HT1080 (cell line): ENCODE measurements around the gene MRPL55. TPM values are rescaled to one million over a fixed set of nuclear protein-coding genes. Genes with fewer than 3 reads are reported as not detected.

Experiments
- DNase-seq: peaks from one replicate; pipeline ENCODE4 v3.0.0-alpha.2; 2015; ENCODE audit warnings: low read depth
- total RNA-seq: library from RNA; depleted of rRNA; stranded (reverse); fragments of >200 nt; shearing (Covaris generic); gene quantifications from 2 replicates; pipeline ENCODE4 v1.2.3, GENCODE V29; 2014

Gene MRPL55
- total RNA-seq, 1 experiment from 2014 or later: 53.8 TPM

DNA sequence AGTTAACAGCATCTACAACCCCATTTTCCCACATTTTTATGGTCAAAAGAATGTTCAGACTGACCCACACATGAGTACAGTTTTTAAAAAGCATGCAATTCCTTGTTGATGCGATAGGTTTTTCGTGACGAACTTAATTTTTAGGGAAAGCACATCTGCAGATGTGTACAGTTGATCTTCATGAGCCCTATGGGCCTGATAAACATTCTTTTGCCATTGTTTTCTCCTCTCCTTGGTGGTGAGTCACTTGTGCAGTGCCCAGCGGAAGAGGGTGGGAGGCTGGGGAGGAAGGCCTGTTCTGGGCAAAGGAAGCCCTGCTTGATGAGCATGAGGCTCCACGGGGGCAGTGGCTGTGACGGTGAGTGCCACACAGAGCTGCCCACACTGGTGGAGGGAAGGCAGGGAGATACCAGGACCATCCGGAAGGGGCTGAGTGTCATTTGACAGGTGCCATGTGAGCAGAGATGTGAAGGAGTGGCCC lies 21.3 kb downstream of the MRPL55 start:
- peak; percentile 89 for DNase-seq

DNA sequence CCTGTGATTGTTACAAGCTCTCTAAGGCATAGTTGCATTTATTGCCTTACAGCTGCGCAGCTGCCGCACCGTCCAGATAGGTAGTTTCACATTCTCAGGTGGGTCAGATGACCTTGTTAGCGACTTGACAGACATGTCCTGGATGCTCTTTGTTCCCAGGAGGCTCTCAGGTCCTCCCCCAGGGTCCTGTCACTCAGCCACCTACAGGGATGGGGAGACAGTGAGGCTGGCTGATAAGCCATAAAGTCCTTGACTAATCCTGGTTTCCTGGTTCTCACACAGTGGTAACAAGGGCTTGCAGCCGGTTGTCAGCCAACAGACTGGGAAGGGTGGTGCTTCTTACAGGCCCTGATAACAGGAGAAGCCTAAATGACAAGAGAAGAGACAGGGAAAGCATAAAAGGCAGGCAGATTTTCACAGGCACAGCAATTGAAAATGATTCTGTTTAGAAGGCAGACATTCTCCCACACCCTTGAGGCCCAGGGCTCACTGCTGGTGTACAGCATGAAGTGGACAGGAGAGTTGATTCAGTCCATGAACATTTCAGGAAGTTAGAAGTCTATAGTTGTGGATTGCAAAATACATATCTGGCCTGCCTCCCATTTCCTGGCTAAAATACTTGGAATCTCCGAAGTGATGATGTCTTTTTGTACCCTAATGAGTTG lies 23.7 kb downstream of the MRPL55 start:
- DNase-seq: peak; percentile 61

DNA sequence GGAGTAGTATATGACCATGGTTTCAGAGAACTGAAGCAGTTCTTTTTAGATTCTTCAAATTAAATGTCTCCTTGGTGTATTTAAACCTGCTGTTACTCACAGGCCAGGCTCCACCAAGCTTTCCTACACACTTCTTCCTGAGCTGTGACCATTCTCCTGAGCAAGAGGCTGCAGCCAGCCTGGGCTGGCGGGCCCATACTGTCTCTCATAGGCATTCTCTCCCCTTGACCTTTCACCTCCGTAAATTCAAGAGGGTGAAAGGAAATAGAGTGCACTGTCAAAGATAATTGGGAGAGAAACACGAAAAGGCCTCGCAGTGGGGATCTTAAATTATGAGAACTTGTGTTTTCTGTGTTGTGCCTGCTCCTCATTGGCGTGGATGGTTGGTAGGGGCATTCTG lies 24.3 kb downstream of the MRPL55 start:
- no peak for DNase-seq

DNA sequence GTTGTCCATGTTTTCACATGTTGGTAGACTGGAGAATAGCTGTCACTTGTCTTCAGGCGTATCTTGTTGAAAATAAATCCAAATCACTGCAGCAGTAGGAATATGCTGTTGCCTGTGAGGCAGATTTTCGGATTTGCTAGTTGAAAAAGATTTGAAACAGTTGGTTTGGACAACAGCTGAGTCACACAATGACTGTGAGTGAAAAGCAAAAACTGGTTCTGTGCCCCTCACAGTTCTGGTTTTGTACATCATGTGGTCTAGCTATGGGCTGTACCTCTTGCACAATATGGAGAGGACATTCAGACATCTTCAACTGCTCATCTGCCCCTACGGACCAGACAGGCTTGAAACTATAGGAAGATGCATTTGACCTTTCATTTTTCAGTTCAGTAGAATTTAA lies 24.8 kb downstream of the MRPL55 start:
- peak; percentile 48 for DNase-seq

DNA sequence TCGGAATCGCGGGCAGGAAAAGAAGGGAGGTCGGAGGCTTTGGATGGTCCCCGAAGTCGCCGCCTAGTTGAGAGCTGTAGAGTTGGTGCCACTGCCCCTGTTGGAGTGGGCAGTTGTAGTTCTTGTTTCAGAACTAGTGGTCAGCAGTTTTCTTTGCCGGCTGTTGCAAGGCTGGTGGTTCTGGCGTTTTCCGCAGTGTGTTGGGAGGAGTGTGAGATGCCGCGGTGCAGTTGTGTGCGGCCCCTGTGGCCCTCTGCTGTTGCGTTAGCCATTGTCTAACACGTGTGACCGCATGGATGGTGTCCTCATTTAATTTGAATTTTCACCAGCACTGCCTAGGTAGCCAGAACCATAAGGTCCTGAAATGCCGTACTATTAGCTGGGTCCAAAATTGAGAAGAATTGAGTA lies 25.2 kb downstream of the MRPL55 start:
- no peak for DNase-seq

DNA sequence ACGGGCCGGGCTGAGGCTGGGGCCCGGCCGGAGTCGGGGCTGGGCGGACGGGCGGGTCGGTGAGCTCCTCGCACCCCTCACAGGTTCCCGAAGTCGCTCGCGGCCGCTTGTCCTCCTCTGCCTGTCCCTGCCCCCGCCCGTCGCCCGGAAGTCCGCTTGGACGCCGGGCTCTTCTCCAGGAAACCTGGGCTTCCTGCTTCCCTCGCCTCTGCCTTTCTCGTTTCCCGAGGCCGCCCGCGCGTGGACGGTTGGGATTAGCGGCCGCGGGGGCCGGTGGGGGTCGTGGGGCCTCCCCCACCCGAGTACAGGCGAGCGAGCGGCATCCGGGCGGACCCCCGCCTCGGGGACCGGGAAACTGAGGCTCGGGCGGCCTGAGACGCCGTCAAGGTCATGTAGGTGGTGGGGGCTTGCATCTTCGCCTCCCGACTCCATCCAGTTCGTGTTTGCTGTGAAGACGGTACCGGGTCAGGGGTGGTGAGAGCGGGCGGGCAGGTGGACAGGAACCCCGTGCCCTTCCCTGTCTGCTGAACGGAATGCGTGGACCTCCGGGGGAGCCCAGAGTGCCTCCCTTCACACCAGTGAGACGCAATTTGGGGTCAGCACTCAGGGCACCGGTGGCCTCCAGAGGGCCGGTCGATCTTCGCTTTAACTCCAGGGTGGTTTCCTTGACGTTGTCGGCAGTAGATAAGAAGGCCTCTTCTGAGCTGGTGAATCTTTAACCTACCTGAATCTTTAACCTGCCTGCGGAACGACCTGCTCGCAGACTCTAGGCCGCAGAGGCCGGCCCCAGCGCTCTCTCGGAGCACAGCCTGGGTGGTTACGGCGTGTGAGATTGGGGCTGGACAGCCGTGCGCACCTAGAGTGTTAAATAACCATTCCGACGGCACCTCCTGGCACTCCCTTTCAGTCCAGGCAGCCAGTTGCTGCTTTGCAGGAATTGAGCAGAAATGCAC lies 25.9 kb downstream of the MRPL55 start:
- DNase-seq: no peak

DNA sequence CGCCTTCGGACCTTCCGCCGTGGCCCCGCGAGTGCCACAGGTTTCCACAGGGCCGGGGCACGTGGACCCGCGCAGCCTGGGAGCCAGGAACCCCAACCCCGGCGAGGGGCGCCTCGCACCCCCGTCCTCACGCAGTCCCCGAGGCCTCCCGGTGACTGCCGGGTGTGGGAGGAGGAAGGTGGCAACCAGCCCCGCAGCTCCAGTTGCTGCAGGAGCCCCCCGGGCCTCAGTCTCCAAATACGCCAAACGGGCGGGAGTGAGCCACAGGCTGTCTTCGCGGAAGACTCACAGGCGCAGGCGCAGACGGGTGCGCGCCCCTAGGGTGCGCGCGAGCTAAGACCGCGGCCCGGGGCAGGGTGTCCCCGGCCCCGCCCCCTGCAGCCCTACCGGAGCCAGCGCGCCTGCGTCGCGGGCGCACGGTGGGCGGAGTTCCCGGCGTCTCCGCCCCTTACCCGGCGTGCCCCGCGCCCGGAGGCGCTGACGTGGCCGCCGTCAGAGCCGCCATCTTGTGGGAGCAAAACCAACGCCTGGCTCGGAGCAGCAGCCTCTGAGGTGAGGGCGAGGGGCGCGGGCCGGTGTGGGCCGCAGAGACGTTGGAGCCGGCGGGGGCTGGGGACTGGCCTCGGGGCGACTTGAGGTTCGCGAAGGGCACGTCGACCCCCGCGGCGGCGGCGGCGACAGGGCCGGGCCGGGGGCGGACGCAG lies 26.7 kb downstream of the MRPL55 start, which contains the start of gene ARF1:
Gene ARF1, plus strand, starts transcription at position 495 of the 704 bp plus-strand sequence. CDS start 14,407 bp downstream, outside the sequence.
- peak; percentile 87 for DNase-seq

DNA sequence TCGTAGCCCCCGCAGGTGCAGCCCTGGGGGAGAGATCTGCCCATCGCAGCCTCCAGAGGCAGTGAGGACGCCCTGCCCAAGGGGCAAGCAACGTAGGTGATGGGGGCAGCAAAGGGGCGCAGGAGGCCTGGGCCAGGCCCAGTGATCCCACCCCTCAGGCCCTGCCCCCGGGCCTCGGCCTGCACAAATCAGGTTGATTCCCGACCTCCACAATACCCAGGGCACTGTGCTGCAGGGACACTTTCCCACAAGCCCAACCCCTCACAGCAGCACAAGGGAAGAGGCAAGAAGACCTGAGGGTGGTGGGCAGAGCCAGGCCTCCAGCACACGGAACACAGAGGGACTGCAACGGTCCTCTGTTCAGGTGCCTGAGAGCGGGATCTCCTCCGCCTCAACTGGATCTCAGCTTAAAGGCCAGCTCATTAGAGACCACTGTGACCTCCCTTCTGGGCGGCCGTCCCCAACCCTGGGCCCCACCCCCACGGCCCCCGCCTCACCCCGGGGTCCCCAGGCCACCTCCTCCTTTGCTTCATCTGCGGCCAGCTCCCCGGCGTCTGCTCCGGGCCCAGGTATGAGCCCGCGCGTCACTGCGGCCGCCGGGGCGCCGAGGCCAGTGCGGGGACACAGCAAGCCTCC lies 27.4 kb downstream of the MRPL55 start:
- DNase-seq: no peak

DNA sequence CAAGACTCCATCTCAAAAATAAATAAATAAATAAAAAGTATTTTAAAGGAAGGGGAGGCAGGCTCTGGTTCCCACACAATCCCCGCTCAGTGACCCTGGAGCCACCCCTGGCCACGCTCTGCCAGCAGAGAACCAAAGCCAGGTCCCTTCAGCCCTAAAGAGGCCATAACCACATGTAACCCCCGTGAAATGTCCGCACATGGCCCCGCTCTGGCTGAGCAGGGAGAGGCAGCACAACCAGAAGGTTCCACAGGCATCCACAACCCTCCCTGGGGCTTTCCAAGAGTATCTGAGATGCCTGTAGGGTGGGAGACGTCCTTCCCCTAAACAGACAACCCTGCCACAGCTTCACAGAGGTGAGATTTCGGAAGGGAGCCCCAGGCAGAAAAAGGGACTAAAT lies 28.0 kb downstream of the MRPL55 start:
- DNase-seq: no peak

DNA sequence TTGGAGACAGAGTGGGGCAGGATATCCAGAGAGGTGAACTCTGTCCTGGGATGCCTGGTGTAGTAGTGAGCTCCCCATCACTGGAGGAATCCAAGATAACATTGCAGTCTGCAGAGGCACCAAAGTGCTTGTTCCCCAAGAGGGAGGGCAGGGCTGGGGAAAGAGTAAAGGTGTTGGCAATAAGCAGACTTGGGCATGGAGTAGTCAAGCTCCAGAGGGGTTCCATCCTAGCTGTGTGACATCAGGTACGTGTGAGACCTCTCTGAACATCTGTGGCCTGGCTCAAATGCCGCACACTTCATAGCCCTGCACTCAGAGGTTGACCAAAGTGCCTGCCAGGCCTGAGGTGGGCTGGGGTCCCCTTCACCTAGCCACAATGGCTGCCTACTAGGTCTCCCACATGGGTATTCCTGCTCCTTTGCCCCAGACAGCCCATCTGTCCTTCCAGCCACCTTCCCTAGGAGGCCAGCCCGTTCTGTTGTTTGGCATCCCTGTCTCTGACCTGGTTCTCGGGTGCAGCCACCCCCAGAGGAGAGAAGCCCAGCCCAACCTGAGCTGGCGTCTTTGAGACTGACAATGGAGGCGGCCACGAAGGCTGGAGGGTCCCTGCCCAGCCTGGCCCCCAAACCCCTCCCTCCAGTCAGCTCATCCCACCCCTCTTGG lies 29.4 kb downstream of the MRPL55 start:
- no peak for DNase-seq

DNA sequence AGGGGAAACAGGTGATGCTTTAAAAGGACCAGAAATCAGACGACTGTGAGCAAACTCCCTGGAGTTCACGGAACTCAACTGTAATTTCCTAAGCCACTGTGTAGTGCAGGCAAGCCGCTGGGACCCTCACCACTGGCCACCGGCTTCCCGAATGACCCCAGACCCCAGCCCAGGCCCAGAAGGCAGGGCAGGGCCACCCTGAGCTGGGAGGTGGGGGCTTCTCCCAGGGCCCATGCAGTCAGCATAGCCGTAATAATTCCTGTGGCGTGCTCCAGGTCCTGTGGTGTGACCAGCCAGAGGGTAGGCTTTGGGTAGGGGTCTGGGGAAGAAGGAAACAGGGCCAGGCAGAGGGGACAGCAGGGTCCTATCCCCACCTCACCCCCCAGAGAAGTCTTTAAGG lies 30.1 kb downstream of the MRPL55 start:
- DNase-seq: no peak

DNA sequence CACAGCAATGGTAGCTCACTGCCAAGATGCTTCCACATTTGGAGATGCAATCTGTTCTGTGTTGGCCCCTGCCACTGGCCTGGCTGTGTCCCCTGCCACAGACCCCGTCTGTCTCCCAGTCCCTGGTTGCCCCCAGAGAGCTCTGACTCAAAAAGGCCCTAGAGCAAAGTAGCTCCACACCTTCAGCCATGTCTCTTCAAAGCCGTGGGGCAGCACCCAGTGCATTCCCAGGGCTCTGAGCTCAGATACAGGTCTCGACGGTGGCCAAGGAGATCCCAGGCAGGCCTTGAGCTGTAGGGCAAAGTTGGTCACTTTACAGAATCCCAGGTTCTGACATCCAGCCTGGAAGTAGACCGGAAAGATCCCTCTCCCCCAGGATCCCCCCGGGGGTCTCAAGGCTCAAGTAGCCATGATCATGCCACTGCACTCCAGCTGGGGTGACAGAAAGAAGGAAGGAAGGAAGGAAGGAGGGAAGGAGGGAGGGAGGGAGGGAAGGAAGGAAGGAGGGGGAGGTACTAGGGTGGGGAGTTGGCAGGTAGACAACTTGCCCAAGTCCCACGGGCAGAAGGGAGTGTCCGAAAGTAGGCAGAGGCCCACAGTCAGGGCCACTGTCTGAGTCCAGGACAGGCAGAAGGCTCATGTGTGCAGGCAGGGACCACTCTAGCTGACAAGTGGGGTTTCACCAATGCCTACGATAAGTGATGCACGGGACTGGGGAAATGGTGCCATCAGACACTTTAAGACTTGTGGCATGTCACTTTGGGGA lies 31.4 kb downstream of the MRPL55 start:
- DNase-seq: no peak

DNA sequence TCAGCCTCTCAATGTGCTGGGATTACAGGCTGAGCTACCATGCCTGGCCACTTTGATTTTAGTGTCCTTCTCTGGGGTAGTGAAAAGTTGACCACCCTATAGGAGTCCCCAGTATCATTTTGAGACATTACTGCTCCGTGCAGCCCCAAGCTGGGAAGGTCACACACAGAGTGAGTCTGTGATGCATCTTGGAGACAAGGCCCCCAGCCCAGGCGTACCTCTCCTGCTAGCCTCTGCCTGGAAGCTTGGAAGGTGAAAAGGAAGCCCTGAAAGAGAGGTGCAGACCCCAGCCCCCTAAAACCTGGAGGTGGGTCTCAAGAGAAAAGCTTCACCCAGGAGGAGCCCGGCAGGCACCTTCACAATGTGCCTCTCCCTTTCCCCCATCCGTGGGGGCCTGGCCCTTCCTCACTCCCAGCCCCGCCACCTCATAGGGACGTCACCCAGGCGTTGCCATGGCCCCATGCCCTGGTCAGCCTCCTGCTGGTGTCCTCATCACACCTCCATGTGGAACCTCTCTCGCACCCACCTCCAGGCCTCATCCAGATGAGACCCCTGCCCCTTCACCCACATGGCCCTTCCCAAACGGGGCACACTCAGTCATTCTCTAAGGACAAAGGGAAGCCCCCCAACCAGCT lies 32.2 kb downstream of the MRPL55 start:
- no peak for DNase-seq

DNA sequence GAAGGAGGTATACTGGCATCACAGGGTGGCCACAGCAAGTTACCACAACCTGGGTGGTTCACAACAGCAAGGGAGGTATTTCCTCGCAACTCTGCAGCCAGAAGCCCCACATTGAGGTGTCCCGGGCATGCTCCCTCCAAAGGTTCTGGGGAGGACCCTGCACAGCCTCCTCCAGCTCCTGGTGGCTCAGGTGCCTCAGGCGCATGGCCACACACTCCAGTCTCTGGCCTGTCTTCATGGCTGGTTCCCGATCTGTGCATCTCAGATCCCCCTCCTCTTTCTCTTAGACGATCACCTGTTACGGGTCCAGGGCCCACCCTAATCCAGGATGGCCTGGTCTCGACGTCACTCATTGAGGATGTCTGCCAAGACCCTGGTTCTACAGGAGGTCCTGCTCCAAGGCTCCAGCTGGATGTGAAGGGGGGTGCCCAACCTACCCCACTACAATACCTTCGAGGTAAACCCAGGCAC lies 33.3 kb downstream of the MRPL55 start:
- DNase-seq: no peak

DNA sequence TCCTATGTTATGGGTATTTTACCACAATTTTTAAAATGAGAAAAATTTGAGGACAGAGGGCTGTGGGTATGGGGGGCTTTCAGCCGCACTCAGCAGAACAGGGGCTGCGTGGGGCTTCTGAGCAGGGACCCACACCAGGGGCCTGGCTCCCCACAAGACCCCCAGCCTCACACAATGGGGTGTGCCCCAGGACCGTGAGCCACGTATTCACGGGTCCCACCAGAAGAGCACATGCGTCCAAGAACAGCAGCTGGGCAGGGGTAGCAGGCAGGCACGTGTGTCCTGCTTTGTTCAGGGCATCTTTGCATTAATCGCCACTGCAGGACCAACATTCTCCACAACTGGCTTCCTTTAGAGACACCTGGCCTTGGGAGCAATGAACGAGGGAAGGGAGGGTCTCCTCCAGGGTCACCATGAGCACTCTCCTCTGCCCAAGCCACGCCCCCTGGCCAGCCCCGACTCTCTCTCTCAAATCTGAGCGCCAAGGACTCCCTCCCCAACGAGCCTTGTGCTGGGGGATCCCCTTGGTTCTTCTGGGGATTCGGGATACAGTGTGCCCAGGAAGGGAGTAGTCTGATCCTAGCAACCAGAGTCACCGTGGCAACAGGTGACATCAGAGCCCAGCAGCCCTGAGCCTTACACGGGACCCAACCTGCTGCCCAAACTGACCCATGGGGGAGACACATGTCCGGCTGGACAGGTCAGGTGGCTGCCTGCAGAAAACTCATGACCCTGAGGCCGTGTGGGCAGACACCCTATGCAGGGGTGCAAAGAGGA lies 34.0 kb downstream of the MRPL55 start:
- no peak for DNase-seq

DNA sequence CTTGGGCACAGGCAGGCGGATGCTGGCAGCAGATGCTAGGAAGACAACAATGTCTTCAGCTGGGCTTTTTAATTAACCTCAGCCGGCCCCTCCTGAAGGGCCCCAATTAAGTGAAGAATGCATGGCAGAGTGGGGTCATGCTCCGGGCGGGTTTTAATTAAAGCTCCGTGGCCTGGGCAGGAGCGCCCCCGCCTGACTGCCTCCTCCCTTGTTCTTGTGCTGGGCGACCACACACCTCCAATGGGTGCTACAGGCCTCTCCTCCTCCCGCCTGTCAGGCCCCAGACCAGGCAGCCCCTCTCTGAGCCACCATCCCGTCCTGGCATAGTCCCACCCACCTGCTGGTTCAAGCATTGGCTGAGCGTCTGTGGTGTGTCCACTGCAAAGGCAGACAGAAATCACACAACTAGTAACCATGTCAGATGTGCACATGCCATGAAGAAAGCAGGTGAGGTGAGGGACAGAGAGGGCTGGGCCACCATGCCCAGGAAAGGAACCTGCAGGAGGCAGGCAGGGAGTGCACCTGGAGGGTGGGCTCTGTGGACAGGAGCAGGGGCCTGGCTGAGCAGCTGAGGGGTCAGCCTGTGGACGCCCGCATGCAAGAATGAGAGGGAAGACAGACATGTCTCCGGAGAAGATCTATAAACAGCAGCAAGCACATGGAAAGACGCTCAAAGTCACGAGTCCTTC lies 35.1 kb downstream of the MRPL55 start:
- peak; percentile 33 for DNase-seq

DNA sequence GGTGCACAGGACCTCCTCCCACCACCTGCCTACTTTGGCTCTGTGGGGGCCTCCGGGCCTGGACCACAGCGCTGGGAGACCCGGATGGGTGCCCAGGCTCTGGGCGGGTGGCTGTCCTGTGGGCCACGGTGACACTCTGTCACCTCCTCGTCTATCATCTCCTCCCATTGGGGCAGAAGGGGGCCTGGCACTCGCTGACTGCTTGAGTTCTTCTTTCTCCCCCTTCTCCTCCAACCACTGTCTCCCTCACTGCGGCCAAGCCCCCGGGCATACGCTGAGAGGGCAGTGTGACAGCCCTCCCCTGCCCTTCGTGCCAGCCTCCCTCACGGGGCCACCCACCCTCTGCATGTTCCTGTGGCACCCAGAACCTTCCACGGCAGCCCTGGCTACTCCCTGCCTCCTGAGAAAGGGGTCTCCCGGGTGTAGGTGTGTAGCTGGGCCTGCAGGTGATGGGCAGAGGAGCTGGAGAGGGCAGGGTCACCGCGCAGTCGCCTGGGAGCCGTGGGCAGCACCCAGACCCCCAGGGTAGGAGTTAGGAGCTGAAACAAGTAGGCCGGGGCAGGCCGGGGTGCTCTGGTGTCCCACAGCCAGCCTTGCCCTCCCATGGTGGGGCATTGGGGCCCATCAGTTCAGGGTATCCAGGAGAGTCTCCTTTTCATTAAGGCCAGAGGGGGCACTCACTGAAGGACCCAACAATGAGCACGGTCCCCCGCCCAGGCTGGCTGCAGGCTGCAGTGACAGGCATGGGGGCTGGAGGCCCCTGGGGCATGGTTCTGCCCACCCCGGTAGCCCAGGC lies 35.8 kb downstream of the MRPL55 start:
- no peak for DNase-seq
